HG03103 (cell line): ENCODE results near the gene TPCN2.
A peak's percentile ranks its signal among the peaks of the same experiment; 100 is the strongest.

ENCODE experiments used
- ATAC-seq: cut with Tn5 transposase; IDR thresholded peaks from one replicate; pipeline ENCODE4 v1.9.1; 2021; ENCODE audit warnings: low read depth; ENCODE audit not compliant: unreplicated experiment

TPCN2 gene

GRCh38 chr11:69055598-69056516, 7.1 kb downstream of the TPCN2 start:
- ATAC-seq, result peak; percentile 78

- ATAC-seq, result no peak
Observed at GRCh38 chr11:69057236-69057635, 8.5 kb downstream of the TPCN2 start.

- no peak for ATAC-seq
Observed at GRCh38 chr11:69057801-69058200, 9.1 kb downstream of the TPCN2 start.

- no peak for ATAC-seq
Observed at GRCh38 chr11:69058511-69059270, 10.0 kb downstream of the TPCN2 start.

- ATAC-seq, result no peak
Observed at GRCh38 chr11:69059429-69059828, 10.7 kb downstream of the TPCN2 start.

GRCh38 chr11:69059985-69060384, 11.3 kb downstream of the TPCN2 start:
- no peak for ATAC-seq

GRCh38 chr11:69060806-69061712, 12.3 kb downstream of the TPCN2 start:
- no peak for ATAC-seq

GRCh38 chr11:69061713-69062053, 13.0 kb downstream of the TPCN2 start:
- ATAC-seq, result no peak

- no peak for ATAC-seq
Observed at GRCh38 chr11:69062169-69062855, 13.6 kb downstream of the TPCN2 start.

- no peak for ATAC-seq
Observed at GRCh38 chr11:69062873-69063651, 14.3 kb downstream of the TPCN2 start.

- no peak for ATAC-seq
Observed at GRCh38 chr11:69063652-69064260, 15.0 kb downstream of the TPCN2 start.

- ATAC-seq, result no peak
Observed at GRCh38 chr11:69064394-69064957, 15.7 kb downstream of the TPCN2 start.

- no peak for ATAC-seq
Observed at GRCh38 chr11:69065147-69065710, 16.5 kb downstream of the TPCN2 start.

GRCh38 chr11:69066122-69067112, 17.7 kb downstream of the TPCN2 start:
- ATAC-seq, result no peak

GRCh38 chr11:69067200-69067599, 18.5 kb downstream of the TPCN2 start:
- ATAC-seq, result no peak

- no peak for ATAC-seq
Observed at GRCh38 chr11:69071086-69071800, 22.5 kb downstream of the TPCN2 start.

- ATAC-seq, result no peak
Observed at GRCh38 chr11:69071956-69072355, 23.2 kb downstream of the TPCN2 start.
